GM13976 (cell line): Measurements from ENCODE around the gene ADAMTS4.
A peak's percentile ranks its signal among the peaks of the same experiment; 100 is the strongest.

Source experiments
- DNase-seq: peaks from one replicate; pipeline ENCODE4 v3.0.0; 2012; ENCODE audit warnings: low spot score
- CTCF ChIP-seq: IDR thresholded peaks from 2 replicates; pipeline ENCODE4 v1.5.1; 2012; ENCODE audit warnings: borderline replicate concordance, mild to moderate bottlenecking; ENCODE audit not compliant: insufficient read depth; ENCODE audit errors: extremely low read depth, missing control alignments, control extremely low read depth
- in situ Hi-C: fragments of 300-500 bp; cut with MboI; formaldehyde crosslinking; loops from one replicate; pipeline ENCODE4 v1.12.0; 2022; ENCODE audit warnings: low sequenced_read_pairs, mixed read lengths, inconsistent platforms; ENCODE audit not compliant: unreplicated experiment

Gene ADAMTS4

GRCh38 chr1:161182214-161182613, 16.6 kb downstream of the ADAMTS4 start:
- peak; percentile 43 for DNase-seq
- in situ Hi-C loops, result no loop called here
- TF ChIP-seq CTCF, result no peak

GRCh38 chr1:161180639-161181038, 18.2 kb downstream of the ADAMTS4 start:
- no peak for DNase-seq

GRCh38 chr1:161179698-161180097, 19.2 kb downstream of the ADAMTS4 start:
- TF ChIP-seq CTCF, result no peak
- no peak for DNase-seq
- in situ Hi-C loops, result no loop called here

More at GRCh38 chr1:161180639-161181038, 18.2 kb downstream of the ADAMTS4 start:
- in situ Hi-C loops, result no loop called here
- TF ChIP-seq CTCF, result no peak

- in situ Hi-C loops, result no loop called here
- TF ChIP-seq CTCF, result no peak
- DNase-seq, result no peak
Observed at GRCh38 chr1:161177936-161178244, 21.0 kb downstream of the ADAMTS4 start.

- in situ Hi-C loops, result no loop called here
- DNase-seq, result peak; percentile 98
- TF ChIP-seq CTCF, result no peak
Observed at GRCh38 chr1:161177112-161177935, 21.5 kb downstream of the ADAMTS4 start, which contains the start of gene B4GALT3. TSS of gene B4GALT3 (minus strand) at chr1:161177507. CDS start at chr1:161176060, 1,447 bp downstream.

GRCh38 chr1:161176468-161177111, 22.3 kb downstream of the ADAMTS4 start:
- no peak for TF ChIP-seq CTCF

More at GRCh38 chr1:161176468-161177111, 22.3 kb downstream of the ADAMTS4 start:
- in situ Hi-C loops, result no loop called here
- DNase-seq, result peak; percentile 22
